BJ (cell line): Measurements from ENCODE around the gene CEP295NL. TPM values are rescaled to one million over a fixed set of nuclear protein-coding genes. Genes with fewer than 3 reads are reported as not detected.

Experiments
- CTCF ChIA-PET: fragments of 350-600 bp; formaldehyde crosslinking; extraction: SDS; loops from one replicate; lab custom pipeline; 2021; ENCODE audit warnings: antibody characterized with exemption, inconsistent platforms; lab: Yijun Ruan, JAX
- POLR2A ChIA-PET: fragments of 300-600 bp; sonication (Branson Sonifier 250); formaldehyde crosslinking; extraction: SDS; loops from one replicate; lab custom pipeline; 2021; ENCODE audit warnings: antibody characterized with exemption; lab: Charles Lee
- DNase-seq: peaks from one replicate; pipeline ENCODE4 v3.0.0-alpha.2; 2011; ENCODE audit warnings: low read depth
- H3K27me3 ChIP-seq: 2 replicates; pipeline ENCODE4 v1.6.0; 2011; ENCODE audit warnings: low read length; ENCODE audit not compliant: control insufficient read depth, insufficient read depth
- H3K36me3 ChIP-seq: 2 replicates; pipeline ENCODE4 v1.5.1; 2011; ENCODE audit warnings: low read length; ENCODE audit not compliant: control insufficient read depth, insufficient read depth
- H3K4me3 ChIP-seq: 2 replicates; pipeline ENCODE4 v1.5.1; 2011; ENCODE audit warnings: low read depth, mild to moderate bottlenecking, control low read depth, low read length
- CTCF ChIP-seq: IDR thresholded peaks from 2 replicates; pipeline ENCODE4 v1.5.1; 2011; ENCODE audit warnings: low read depth, mild to moderate bottlenecking, control low read depth, inconsistent platforms, low read length, moderate library complexity; ENCODE audit not compliant: insufficient read depth
- polyA plus RNA-seq: library from polyadenylated mRNA; depleted of rRNA; stranded (reverse); fragments of >200 nt; gene quantifications from 2 replicates; pipeline ENCODE4 v1.2.3, GENCODE V29; 2011

The CEP295NL gene
- polyA plus RNA-seq, 1 experiment: 0.15 TPM

GRCh38 chr17:78884148-78884825 lies 18.7 kb downstream of the CEP295NL start:
- H3K36me3 ChIP-seq: peaks cover 3% of the 10 kb centered on the region
- H3K27me3 ChIP-seq: no peaks in the 10 kb centered on the region
- ChIA-PET CTCF (interaction anchor here (0.9 to 5.1 kb wide), 4 partner anchors 16 to 88 kb away, joined by 3 to 27 read pairs (median 11); no protein-coding TSS in a partner anchor), POLR2A (interaction anchor here (0.5 to 1.0 kb wide), 3 partner anchors 9 to 45 kb away, joined by 3 to 6 read pairs (median 4); no protein-coding TSS in a partner anchor)
- DNase-seq: no peak
- peak overlapping the region; percentile 31 for H3K4me3 ChIP-seq
- no peak for TF ChIP-seq CTCF

- POLR2A ChIA-PET: interaction anchor here (0.5 to 1.0 kb wide), 4 partner anchors 8 to 59 kb away, joined by 3 to 6 read pairs (median 4); no protein-coding TSS in a partner anchor
- CTCF ChIA-PET: interaction anchor here (0.9 to 5.1 kb wide), 4 partner anchors 15 to 88 kb away, joined by 3 to 27 read pairs (median 11); no protein-coding TSS in a partner anchor
- no peak for TF ChIP-seq CTCF
- H3K4me3 ChIP-seq: peak overlapping the region; percentile 31
- no peaks in the 10 kb centered on the region for H3K27me3 ChIP-seq
- H3K36me3 ChIP-seq: peaks cover 3% of the 10 kb centered on the region
- DNase-seq: peak; percentile 88
These were observed 19.4 kb downstream of the CEP295NL start for GRCh38 chr17:78883533-78884131.

GRCh38 chr17:78883089-78883532 lies 19.9 kb downstream of the CEP295NL start:
- no peaks in the 10 kb centered on the region for H3K27me3 ChIP-seq
- peak; percentile 86 for DNase-seq
- POLR2A ChIA-PET: interaction anchor here (0.6 to 1.0 kb wide), 2 partner anchors 21 to 60 kb away, joined by 4 read pairs; no protein-coding TSS in a partner anchor
- no peak for TF ChIP-seq CTCF
- peaks cover 3% of the 10 kb centered on the region for H3K36me3 ChIP-seq
- CTCF ChIA-PET: interaction anchor here (0.6 to 5.1 kb wide), 3 partner anchors 17 to 89 kb away, joined by 3 to 27 read pairs (median 19); no protein-coding TSS in a partner anchor
- H3K4me3 ChIP-seq: peak overlapping the region; percentile 19; the same call in 1 of the 2 replicates

DNA sequence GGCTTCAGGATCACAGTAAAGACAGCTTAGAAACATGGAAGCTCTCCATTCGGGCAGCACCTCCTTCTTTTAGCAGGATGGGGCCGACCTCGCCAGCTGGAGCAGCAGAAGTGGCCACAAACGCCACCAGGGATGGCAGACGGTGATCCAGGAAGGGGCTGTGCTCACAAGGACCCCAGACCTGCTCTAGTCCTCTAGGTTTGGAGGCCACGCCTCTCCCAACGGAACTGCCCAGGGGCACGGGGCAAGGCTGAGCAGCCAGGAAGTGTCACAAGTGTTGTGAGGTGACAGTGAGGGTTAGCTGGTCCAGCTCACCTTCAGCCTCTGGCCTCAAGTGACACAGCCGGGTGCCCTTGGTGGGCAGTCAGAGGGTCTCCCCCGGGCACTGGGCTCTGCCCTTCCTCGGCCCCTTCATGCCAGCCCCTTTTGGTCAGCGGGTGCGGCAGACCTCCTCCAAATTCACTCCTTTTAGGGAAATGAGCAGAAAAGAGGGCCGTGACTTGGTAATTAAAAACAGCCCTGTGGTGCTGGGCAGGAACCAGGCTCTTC lies 20.4 kb downstream of the CEP295NL start:
- Histone ChIP-seq H3K36me3 (peaks cover 3% of the 10 kb centered on the region), H3K27me3 (no peaks in the 10 kb centered on the region), H3K4me3 (no peak overlapping the region)
- no peak for TF ChIP-seq CTCF
- DNase-seq: no peak
- ChIA-PET CTCF (interaction anchor here (0.6 to 5.1 kb wide), 3 partner anchors 17 to 89 kb away, joined by 3 to 27 read pairs (median 19); no protein-coding TSS in a partner anchor), POLR2A (no interaction called here)
